WERI-Rb-1 (cell line): ENCODE data around the gene CHN1.
A peak's percentile ranks its signal among the peaks of the same experiment; 100 is the strongest.

Experiments
- DNase-seq: peaks from one replicate; pipeline ENCODE4 v3.0.0-alpha.2; 2020
- H3K27ac ChIP-seq: fragments of 250-450 bp; sonication (Bioruptor Pico); 2 replicates; pipeline ENCODE4 v1.5.1; 2020; ENCODE audit warnings: mild to moderate bottlenecking, moderate library complexity
- H3K27me3 ChIP-seq: fragments of 250-450 bp; sonication (Bioruptor Pico); 2 replicates; pipeline ENCODE4 v1.5.1; 2021; ENCODE audit warnings: mild to moderate bottlenecking, low read depth, moderate library complexity; ENCODE audit not compliant: insufficient read depth, severe bottlenecking
- H3K36me3 ChIP-seq: fragments of 250-450 bp; sonication (Bioruptor Pico); 2 replicates; pipeline ENCODE4 v1.5.1; 2020; ENCODE audit warnings: mild to moderate bottlenecking, moderate library complexity
- H3K4me3 ChIP-seq: 2 replicates; pipeline ENCODE4 v1.5.1; 2011; ENCODE audit warnings: low read depth, mild to moderate bottlenecking, control low read depth, low read length
- H3K9me3 ChIP-seq: fragments of 250-450 bp; sonication (Bioruptor Pico); 2 replicates; pipeline ENCODE4 v1.5.1; 2021; ENCODE audit warnings: mild to moderate bottlenecking, moderate library complexity; ENCODE audit not compliant: severe bottlenecking
- CTCF ChIP-seq: IDR thresholded peaks from 2 replicates; pipeline ENCODE4 v1.5.1; 2011; ENCODE audit warnings: low read depth, mild to moderate bottlenecking, control low read depth, inconsistent platforms, low read length

The CHN1 gene

GRCh38 chr2:175009917-175010621, 4.9 kb upstream of the CHN1 start:
- no peak for DNase-seq
- no peak for TF ChIP-seq CTCF
- H3K27ac ChIP-seq, result no peak overlapping the region

GRCh38 chr2:175008801-175009495, 3.8 kb upstream of the CHN1 start:
- H3K4me3 ChIP-seq, result no peak overlapping the region
- TF ChIP-seq CTCF, result no peak
- no peaks in the 10 kb centered on the region for H3K9me3 ChIP-seq
- no peaks in the 10 kb centered on the region for H3K27me3 ChIP-seq
- no peak for DNase-seq
- H3K36me3 ChIP-seq, result peaks cover 3% of the 10 kb centered on the region; the same call in 1 of the 2 replicates
- no peak overlapping the region for H3K27ac ChIP-seq

More at GRCh38 chr2:175009917-175010621, 4.9 kb upstream of the CHN1 start:
- no peak overlapping the region for H3K4me3 ChIP-seq
- H3K36me3 ChIP-seq, result no peaks in the 10 kb centered on the region; the same call in 1 of the 2 replicates
- no peaks in the 10 kb centered on the region for H3K27me3 ChIP-seq
- no peaks in the 10 kb centered on the region for H3K9me3 ChIP-seq

GRCh38 chr2:175008009-175008408, 2.8 kb upstream of the CHN1 start:
- Histone ChIP-seq H3K4me3 (no peak overlapping the region), H3K9me3 (no peaks in the 10 kb centered on the region), H3K27ac (no peak overlapping the region), H3K27me3 (no peaks in the 10 kb centered on the region), H3K36me3 (peaks cover 3% of the 10 kb centered on the region; the same call in 1 of the 2 replicates)
- DNase-seq, result no peak
- no peak for TF ChIP-seq CTCF

- Histone ChIP-seq H3K27me3 (no peaks in the 10 kb centered on the region), H3K27ac (no peak overlapping the region), H3K4me3 (no peak overlapping the region), H3K36me3 (peaks cover 3% of the 10 kb centered on the region; the same call in 1 of the 2 replicates), H3K9me3 (no peaks in the 10 kb centered on the region)
- no peak for DNase-seq
- no peak for TF ChIP-seq CTCF
These were observed 2.3 kb upstream of the CHN1 start for GRCh38 chr2:175007510-175007909.

- H3K27me3 ChIP-seq, result no peaks in the 10 kb centered on the region
- TF ChIP-seq CTCF, result no peak
- no peaks in the 10 kb centered on the region for H3K9me3 ChIP-seq
These were observed 1.1 kb upstream of the CHN1 start for GRCh38 chr2:175006281-175006680.

More at GRCh38 chr2:175006281-175006680, 1.1 kb upstream of the CHN1 start:
- DNase-seq, result no peak
- H3K4me3 ChIP-seq, result peak overlapping the region; percentile 94
- peak overlapping the region; percentile 96 for H3K27ac ChIP-seq
- H3K36me3 ChIP-seq, result peaks cover 3% of the 10 kb centered on the region; the same call in 1 of the 2 replicates
